HT1080 (cell line): ENCODE data around the gene CHIT1. TPM values are rescaled to one million over a fixed set of nuclear protein-coding genes. Genes with fewer than 3 reads are reported as not detected.

Experiments used
- DNase-seq: peaks from one replicate; pipeline ENCODE4 v3.0.0-alpha.2; 2015; ENCODE audit warnings: low read depth
- polyA plus RNA-seq, 2 experiments: library from polyadenylated mRNA; depleted of rRNA; stranded (reverse); fragments of >200 nt; gene quantifications; 2 replicates each; pipeline ENCODE4 v1.2.3, GENCODE V29; 2015
- total RNA-seq: library from RNA; depleted of rRNA; stranded (reverse); fragments of >200 nt; shearing (Covaris generic); gene quantifications from 2 replicates; pipeline ENCODE4 v1.2.3, GENCODE V29; 2014; rRNA removed

CHIT1 gene
- not detected in 2 replicates for total RNA-seq
- polyA plus RNA-seq (2015; cell fraction: cytosol; rRNA removed), result not detected in 2 replicates
- polyA plus RNA-seq (2015; cell fraction: nucleus; rRNA removed), result not detected in 2 replicates

GRCh38 chr1:203229471-203230135 is at the start of gene CHIT1:
CHIT1 (minus strand) TSS chr1:203229673; CDS start chr1:203229636, 37 bp downstream.
- DNase-seq, result peak; percentile 34

GRCh38 chr1:203278885-203279406 is 49.5 kb upstream of the CHIT1 start:
- DNase-seq, result no peak

GRCh38 chr1:203278082-203278884 is 48.8 kb upstream of the CHIT1 start:
- peak; percentile 33 for DNase-seq

GRCh38 chr1:203276916-203277545 is 47.6 kb upstream of the CHIT1 start:
- DNase-seq, result no peak

GRCh38 chr1:203276408-203276807 is 46.9 kb upstream of the CHIT1 start:
- no peak for DNase-seq

GRCh38 chr1:203275656-203276272 is 46.3 kb upstream of the CHIT1 start:
- no peak for DNase-seq

- no peak for DNase-seq
Observed at GRCh38 chr1:203274603-203275381, 45.3 kb upstream of the CHIT1 start.

GRCh38 chr1:203273869-203274602 is 44.6 kb upstream of the CHIT1 start:
- DNase-seq, result no peak

GRCh38 chr1:203273206-203273868 is 43.9 kb upstream of the CHIT1 start:
- DNase-seq, result peak; percentile 75

GRCh38 chr1:203272633-203273205 is 43.2 kb upstream of the CHIT1 start:
- no peak for DNase-seq

GRCh38 chr1:203271962-203272632 is 42.6 kb upstream of the CHIT1 start:
- no peak for DNase-seq

- DNase-seq, result peak; percentile 61
Observed at GRCh38 chr1:203271018-203271743, 41.7 kb upstream of the CHIT1 start.

- DNase-seq, result no peak
Observed at GRCh38 chr1:203270448-203270847, 41.0 kb upstream of the CHIT1 start.

- DNase-seq, result no peak
Observed at GRCh38 chr1:203269654-203270020, 40.2 kb upstream of the CHIT1 start.

GRCh38 chr1:203268901-203269653 is 39.6 kb upstream of the CHIT1 start:
- peak; percentile 62 for DNase-seq

GRCh38 chr1:203267912-203268311 is 38.4 kb upstream of the CHIT1 start:
- no peak for DNase-seq

- DNase-seq, result peak; percentile 80
Observed at GRCh38 chr1:203267347-203267846, 37.9 kb upstream of the CHIT1 start.
